Measurements from ENCODE around the gene LMX1B. TPM values are rescaled to one million over a fixed set of nuclear protein-coding genes. Genes with fewer than 3 reads are reported as not detected.

Gene LMX1B
- total RNA-seq, 1 experiment from 2014 or later: 2.6 TPM

DNA sequence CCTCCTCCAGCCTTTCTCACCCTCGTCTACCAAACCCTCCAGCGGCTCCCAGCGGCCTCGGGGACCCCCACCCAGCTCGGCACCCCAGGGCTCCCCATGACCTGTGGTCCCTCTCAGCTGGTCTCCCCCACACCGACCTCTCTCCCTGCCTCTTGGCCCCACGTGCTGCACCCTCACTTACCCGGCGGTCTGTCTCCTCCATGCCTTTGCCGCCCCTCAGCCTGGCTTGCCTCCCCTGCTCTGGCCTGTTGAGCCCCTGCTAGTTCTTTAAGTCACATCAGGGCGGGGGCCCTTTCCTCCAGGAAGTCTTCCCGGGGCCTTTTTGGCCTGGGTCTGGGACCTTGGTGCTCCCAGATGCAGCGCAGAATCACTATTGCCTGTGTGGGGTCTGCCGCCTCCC, 81.5 kb downstream of the LMX1B start:
- CTCF ChIA-PET: no interaction called here
- in situ Hi-C loops (cut with HindIII; ENCODE audit: low pct_unique_long_range_greater_than_20kb, low sequenced_read_pairs): no loop called here

DNA sequence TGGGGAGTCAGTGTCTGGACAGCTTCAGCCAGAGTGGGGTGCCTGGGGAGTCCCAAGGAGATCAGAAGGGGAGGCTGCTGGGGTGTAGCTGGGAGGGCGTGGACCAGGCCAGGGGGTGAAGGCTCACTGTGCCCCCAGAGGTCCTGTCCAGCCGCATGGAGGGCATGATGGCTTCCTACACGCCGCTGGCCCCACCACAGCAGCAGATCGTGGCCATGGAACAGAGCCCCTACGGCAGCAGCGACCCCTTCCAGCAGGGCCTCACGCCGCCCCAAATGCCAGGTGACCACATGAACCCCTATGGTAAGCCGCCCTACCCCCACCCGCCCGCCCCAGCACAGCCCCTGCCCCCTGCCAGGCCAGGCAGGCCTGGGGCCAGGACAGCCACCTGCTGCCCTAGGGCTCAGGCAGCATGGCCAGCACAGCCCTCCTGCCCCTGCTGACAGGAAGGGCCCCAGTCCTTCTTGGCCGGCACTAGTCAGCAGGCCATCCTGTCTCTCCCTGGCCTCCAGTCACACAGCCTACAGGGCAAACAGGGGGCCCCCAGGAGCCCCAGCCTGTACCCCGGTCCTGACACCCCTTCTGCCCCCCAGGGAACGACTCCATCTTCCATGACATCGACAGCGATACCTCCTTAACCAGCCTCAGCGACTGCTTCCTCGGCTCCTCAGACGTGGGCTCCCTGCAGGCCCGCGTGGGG, 82.1 kb downstream of the LMX1B start:
- ATAC-seq (no peak), DNase-seq (ENCODE audit: low read depth, low spot score) (no peak)
- ChIA-PET POLR2A (no interaction called here), CTCF (no interaction called here)
- in situ Hi-C loops (cut with HindIII; ENCODE audit: low pct_unique_long_range_greater_than_20kb, low sequenced_read_pairs): no loop called here
- H3K4me3 ChIP-seq (ENCODE audit: low read depth in 2 of 2, low read length in 2 of 2): no peak overlapping the region
- intact Hi-C loops (cut with micrococcal nuclease; ENCODE audit: unreplicated experiment): no loop called here
- H3K27me3 ChIP-seq (ENCODE audit: control insufficient read depth, insufficient read depth, low read length): no peaks in the 10 kb centered on the region
- no peaks in the 10 kb centered on the region for H3K4me1 ChIP-seq (ENCODE audit: control insufficient read depth, insufficient read depth, low read length)
- TF ChIP-seq SIN3A (IDR thresholded peaks at IDR 0.05; ENCODE audit: borderline replicate concordance, insufficient read depth, low read depth, low read length) (no peak), CTCF (IDR thresholded peaks at IDR 0.05) (no peak)
- no TSS peak for BruUV-seq (replicated peaks)
- H3K9me3 ChIP-seq (ENCODE audit: control insufficient read depth, insufficient read depth, low read depth, low read length): no peaks in the 10 kb centered on the region
- no peaks in the 10 kb centered on the region for H3K36me3 ChIP-seq (ENCODE audit: control insufficient read depth, insufficient read depth, low read length)
- no peak overlapping the region for H3K27ac ChIP-seq (ENCODE audit: low read length)

More for the DNA sequence above, 81.5 kb downstream of the LMX1B start:
- ATAC-seq (no peak), DNase-seq (ENCODE audit: low read depth, low spot score) (no peak)
- Histone ChIP-seq H3K4me1 (ENCODE audit: control insufficient read depth, insufficient read depth, low read length) (no peaks in the 10 kb centered on the region), H3K36me3 (ENCODE audit: control insufficient read depth, insufficient read depth, low read length) (no peaks in the 10 kb centered on the region), H3K4me3 (ENCODE audit: low read depth in 2 of 2, low read length in 2 of 2) (no peak overlapping the region), H3K9me3 (ENCODE audit: control insufficient read depth, insufficient read depth, low read depth, low read length) (no peaks in the 10 kb centered on the region), H3K27me3 (ENCODE audit: control insufficient read depth, insufficient read depth, low read length) (no peaks in the 10 kb centered on the region), H3K27ac (ENCODE audit: low read length) (no peak overlapping the region)
- POLR2A ChIA-PET: interaction anchor here (0.6 kb wide), 1 partner anchor 17 kb away, joined by 11 read pairs; no protein-coding TSS in a partner anchor
- no TSS peak for BruUV-seq (replicated peaks)
- intact Hi-C loops (cut with micrococcal nuclease; ENCODE audit: unreplicated experiment): no loop called here
- no peak for TF ChIP-seq REST (IDR thresholded peaks at IDR 0.05; ENCODE audit: insufficient read depth in 1 of 2, low read depth in 2 of 2, low read length in 1 of 2)
- TF ChIP-seq POLR2AphosphoS5 (IDR thresholded peaks at IDR 0.05; ENCODE audit: low read depth, low read length): no peak
- TF ChIP-seq SIN3A (IDR thresholded peaks at IDR 0.05; ENCODE audit: borderline replicate concordance, insufficient read depth, low read depth, low read length): no peak
- TF ChIP-seq CTCF (IDR thresholded peaks at IDR 0.05): no peak
- TF ChIP-seq TCF7L2 (IDR thresholded peaks at IDR 0.05; ENCODE audit: low read depth, low read length): no peak
